ENCODE results near the gene FZR1. TPM values are rescaled to one million over a fixed set of nuclear protein-coding genes. Genes with fewer than 3 reads are reported as not detected.
A peak's percentile ranks its signal among the peaks of the same experiment; 100 is the strongest.

FZR1 gene
- total RNA-seq, 4 donors from 2014 or later, result 15.9 to 32.0 (median 21.0) TPM

DNA sequence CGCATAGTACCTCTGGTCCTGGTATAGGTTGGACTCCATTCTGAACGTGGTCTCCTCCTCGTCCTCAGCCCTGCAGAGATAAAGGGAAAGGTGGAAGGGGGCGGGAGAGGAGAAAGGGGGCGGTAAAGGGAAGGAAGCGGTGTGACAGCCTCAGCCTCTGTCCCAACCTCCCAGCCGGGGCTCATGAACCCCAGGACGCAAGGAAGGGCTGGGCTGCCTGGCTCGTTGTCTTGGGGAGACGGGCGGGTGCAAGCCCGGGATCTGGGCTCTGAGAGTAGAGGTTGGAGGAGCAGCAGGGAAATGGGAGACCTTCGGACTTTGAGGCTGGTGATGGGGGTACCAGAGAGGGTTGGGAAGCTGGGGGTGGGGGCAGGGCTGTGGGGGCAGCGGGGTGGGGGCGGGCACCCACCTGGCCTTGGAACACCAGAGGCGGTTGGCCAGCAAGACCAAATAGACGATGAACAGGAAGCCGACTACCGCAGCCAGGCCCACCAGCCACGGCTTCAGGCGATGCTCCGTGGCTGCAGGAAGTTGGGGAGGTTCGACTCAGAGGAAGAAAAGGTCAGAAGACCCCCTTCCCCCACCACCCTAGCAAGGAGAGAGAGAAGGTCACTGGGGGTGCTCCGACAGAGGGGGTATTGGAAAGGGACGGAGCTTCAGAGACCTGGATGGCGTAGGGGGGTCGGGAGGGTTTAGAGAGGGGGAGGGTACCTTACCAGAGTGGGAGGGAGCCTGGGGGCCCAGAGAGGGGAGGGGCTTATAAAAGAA, 27.5 kb upstream of the FZR1 start:
- no peak for DNase-seq
- H3K27ac ChIP-seq, result no peak overlapping the region
- peaks cover 34 to 54% (median 44%) of the 10 kb centered on the region in 3 donors for H3K27me3 ChIP-seq
- in situ Hi-C loops (cut with MboI; ENCODE audit: low sequenced_read_pairs in 4 of 4) (loop anchor here in 2 of 4 donors (10.0 kb wide), 1 partner anchor 154 kb away; no protein-coding TSS in a partner anchor), intact Hi-C loops (cut with DNase I; ENCODE audit: low total_unique reads) (no loop called here)
- H3K4me1 ChIP-seq, result no peaks in the 10 kb centered on the region
- TF ChIP-seq, protein P1, sequence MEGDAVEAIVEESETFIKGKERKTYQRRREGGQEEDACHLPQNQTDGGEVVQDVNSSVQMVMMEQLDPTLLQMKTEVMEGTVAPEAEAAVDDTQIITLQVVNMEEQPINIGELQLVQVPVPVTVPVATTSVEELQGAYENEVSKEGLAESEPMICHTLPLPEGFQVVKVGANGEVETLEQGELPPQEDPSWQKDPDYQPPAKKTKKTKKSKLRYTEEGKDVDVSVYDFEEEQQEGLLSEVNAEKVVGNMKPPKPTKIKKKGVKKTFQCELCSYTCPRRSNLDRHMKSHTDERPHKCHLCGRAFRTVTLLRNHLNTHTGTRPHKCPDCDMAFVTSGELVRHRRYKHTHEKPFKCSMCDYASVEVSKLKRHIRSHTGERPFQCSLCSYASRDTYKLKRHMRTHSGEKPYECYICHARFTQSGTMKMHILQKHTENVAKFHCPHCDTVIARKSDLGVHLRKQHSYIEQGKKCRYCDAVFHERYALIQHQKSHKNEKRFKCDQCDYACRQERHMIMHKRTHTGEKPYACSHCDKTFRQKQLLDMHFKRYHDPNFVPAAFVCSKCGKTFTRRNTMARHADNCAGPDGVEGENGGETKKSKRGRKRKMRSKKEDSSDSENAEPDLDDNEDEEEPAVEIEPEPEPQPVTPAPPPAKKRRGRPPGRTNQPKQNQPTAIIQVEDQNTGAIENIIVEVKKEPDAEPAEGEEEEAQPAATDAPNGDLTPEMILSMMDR (IDR thresholded peaks at IDR 0.05 in 4 of 5, conservative IDR thresholded peaks at IDR 0.05 in 1 of 5), result no peak
- TF ChIP-seq POLR2A (IDR thresholded peaks at IDR 0.05), result no peak
- H3K4me3 ChIP-seq, result no peak overlapping the region
- no peak for ATAC-seq
- H3K9me3 ChIP-seq, result no peaks in the 10 kb centered on the region
- H3K36me3 ChIP-seq, result no peaks in the 10 kb centered on the region

DNA sequence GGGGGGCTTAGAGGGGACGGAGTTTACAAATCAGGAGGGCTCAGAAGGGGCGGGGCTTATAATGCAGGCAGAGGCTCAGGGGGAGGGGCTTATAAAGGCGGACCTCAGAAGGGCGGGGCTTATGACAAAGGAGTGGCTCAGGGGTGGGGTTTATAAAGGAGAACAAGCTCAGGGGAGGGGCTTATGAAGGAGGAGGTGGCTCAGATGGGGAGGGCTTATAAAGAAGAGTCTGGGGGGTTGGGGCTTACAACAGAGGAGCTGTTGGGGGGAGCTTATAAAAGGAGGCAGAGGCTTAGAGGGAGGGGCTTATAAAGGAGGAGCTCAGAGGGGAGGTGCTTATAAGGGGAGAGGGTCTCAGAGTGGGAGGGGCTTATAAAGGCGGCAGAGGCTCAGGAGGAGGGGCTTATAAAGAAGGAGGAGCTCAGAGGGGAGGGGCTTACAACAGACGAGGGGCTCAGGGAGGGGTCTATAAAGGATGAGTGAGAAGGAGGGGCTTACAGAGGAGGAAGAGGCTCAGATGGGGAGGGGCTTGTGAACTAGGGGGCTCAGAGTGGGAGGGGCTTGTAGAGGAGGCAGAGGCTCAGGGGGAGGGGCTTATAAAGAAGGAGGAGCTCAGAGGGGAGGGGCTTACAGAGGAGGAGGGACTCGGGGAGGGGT, 26.8 kb upstream of the FZR1 start:
- Histone ChIP-seq H3K9me3 (no peaks in the 10 kb centered on the region), H3K36me3 (no peaks in the 10 kb centered on the region), H3K4me3 (no peak overlapping the region), H3K4me1 (no peaks in the 10 kb centered on the region), H3K27me3 (peaks cover 40 to 60% (median 46%) of the 10 kb centered on the region in 3 donors), H3K27ac (no peak overlapping the region)
- TF ChIP-seq POLR2A (IDR thresholded peaks at IDR 0.05), result no peak
- TF ChIP-seq, protein P1 (IDR thresholded peaks at IDR 0.05 in 4 of 5, conservative IDR thresholded peaks at IDR 0.05 in 1 of 5), result no peak
- in situ Hi-C loops (cut with MboI; ENCODE audit: low sequenced_read_pairs in 4 of 4) (loop anchor here in 2 of 4 donors (10.0 kb wide), 1 partner anchor 155 kb away; no protein-coding TSS in a partner anchor), intact Hi-C loops (cut with DNase I; ENCODE audit: low total_unique reads) (no loop called here)
- ATAC-seq, result peak in 1 of 2 donors; percentile 14
- DNase-seq, result no peak

DNA sequence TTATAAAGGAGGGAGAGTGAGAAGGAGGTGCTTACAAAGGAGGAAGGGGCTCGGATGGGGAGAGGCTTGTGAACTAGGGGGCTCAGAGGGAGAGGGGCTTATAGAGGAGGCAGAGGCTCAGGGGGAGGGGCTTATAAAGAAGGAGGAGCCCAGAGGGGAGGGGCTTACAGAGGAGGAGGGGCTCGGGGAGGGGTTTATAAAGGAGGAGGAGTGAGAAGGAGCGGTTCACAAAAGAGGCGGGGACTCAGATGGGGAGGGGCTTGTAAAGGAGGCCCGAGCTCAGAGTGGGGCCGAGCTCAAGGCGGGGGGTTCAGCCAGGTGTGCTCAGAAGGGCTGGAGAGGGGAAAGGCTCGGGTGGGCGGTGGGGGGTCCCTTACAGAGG, 26.3 kb upstream of the FZR1 start:
- intact Hi-C loops (cut with DNase I; ENCODE audit: low total_unique reads), result no loop called here

DNA sequence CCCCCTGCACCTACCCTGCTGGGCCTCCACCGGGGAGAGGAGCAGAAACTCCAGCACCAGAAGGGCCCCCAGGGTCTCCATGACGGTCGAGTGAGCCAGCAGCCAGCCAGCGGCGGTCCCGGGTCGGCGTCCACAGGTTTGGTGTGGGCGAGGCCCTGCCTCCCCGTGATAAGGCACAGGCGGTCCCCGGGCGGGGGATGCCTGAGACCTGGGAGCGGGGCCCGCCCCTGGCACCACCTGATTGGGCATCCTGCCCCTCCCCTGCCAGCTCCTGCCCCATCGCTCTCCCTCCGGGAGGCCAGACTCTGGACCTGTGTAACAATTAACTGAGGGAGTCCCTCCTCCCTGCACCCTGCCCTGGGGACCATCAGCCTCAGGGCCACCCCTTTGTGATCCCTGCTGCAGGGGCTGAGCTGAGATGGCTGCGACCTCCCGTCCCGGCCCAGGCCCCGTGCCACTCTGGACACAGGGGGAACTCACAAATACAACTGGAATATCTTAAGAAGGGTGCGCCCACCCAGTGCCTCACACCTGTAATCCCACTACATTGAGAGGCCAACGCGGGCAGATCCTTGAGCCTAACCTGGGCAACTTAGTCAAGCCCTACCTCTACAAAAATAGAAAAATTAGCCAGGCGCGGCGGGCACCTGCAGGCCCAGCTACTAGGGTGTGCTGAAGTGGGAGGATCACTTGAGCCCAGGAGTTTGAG, 25.6 kb upstream of the FZR1 start, which contains the start of gene SMIM24:
TSS of gene SMIM24 (minus strand) at position 143 of the 709 bp plus-strand sequence. CDS start at position 81, 62 bp downstream.
- Histone ChIP-seq H3K9me3 (no peaks in the 10 kb centered on the region), H3K36me3 (no peaks in the 10 kb centered on the region), H3K4me3 (no peak within 1 kb of the TSS), H3K27me3 (peaks cover 45 to 62% (median 52%) of the 10 kb centered on the region in 3 donors), H3K4me1 (no peaks in the 10 kb centered on the region), H3K27ac (no peak within 1 kb of the TSS)
- DNase-seq (no peak), ATAC-seq (no peak)
- TF ChIP-seq POLR2A (IDR thresholded peaks at IDR 0.05), result no peak
- TF ChIP-seq, protein P1 (IDR thresholded peaks at IDR 0.05 in 4 of 5, conservative IDR thresholded peaks at IDR 0.05 in 1 of 5), result no peak
- intact Hi-C loops (cut with DNase I; ENCODE audit: low total_unique reads) (no loop called here), in situ Hi-C loops (cut with MboI; ENCODE audit: low sequenced_read_pairs in 4 of 4) (loop anchor here in 3 of 4 donors (10.0 kb wide), 1 partner anchor 176 kb away; no protein-coding TSS in a partner anchor)

More for the DNA sequence above, 26.3 kb upstream of the FZR1 start:
- Histone ChIP-seq H3K9me3 (no peaks in the 10 kb centered on the region), H3K4me1 (no peaks in the 10 kb centered on the region), H3K4me3 (no peak overlapping the region), H3K27me3 (peaks cover 43 to 61% (median 51%) of the 10 kb centered on the region in 3 donors), H3K27ac (no peak overlapping the region), H3K36me3 (no peaks in the 10 kb centered on the region)
- ATAC-seq (no peak), DNase-seq (no peak)
- in situ Hi-C loops (cut with MboI; ENCODE audit: low sequenced_read_pairs in 4 of 4), result loop anchor here (10.0 kb wide), 2 partner anchors 155 to 175 kb away; no protein-coding TSS in a partner anchor
- TF ChIP-seq POLR2A (IDR thresholded peaks at IDR 0.05), result no peak
- TF ChIP-seq, protein P1 (IDR thresholded peaks at IDR 0.05 in 4 of 5, conservative IDR thresholded peaks at IDR 0.05 in 1 of 5), result no peak

Data from gastrocnemius medialis (tissue), 4 donors.